Suprapubic skin (tissue), 4 donors: ENCODE data around the gene SRGAP1. TPM values are rescaled to one million over a fixed set of nuclear protein-coding genes. Genes with fewer than 3 reads are reported as not detected.

Experiments
- DNase-seq, 2 donors: peaks; one replicate each; pipeline ENCODE4 v3.0.0-alpha.2; 2019; ENCODE audit warnings: low spot score in 2 of 2
- H3K27ac ChIP-seq: fragments of 200-600 bp; sonication (generic); one replicate; pipeline ENCODE4 v1.5.1; 2019
- H3K27me3 ChIP-seq: fragments of 200-600 bp; sonication (generic); one replicate; pipeline ENCODE4 v1.5.1; 2019
- H3K36me3 ChIP-seq: fragments of 200-600 bp; sonication (generic); one replicate; pipeline ENCODE4 v1.5.1; 2019
- H3K4me1 ChIP-seq: fragments of 200-600 bp; sonication (generic); one replicate; pipeline ENCODE4 v1.5.1; 2019
- H3K4me3 ChIP-seq: fragments of 200-600 bp; sonication (generic); one replicate; pipeline ENCODE4 v1.5.1; 2019; ENCODE audit warnings: mild to moderate bottlenecking
- H3K9me3 ChIP-seq: fragments of 200-600 bp; sonication (generic); one replicate; pipeline ENCODE4 v1.5.1; 2019
- EP300 ChIP-seq: sonication (generic); formaldehyde crosslinking; IDR thresholded peaks from one replicate; pipeline ENCODE4 v1.6.1; 2017; ENCODE audit warnings: antibody characterized with exemption
- POLR2A ChIP-seq, 2 donors: fragments of 450-650 bp; IDR thresholded peaks; one replicate each; pipeline ENCODE4 v1.6.1; 2017; ENCODE audit warnings: antibody characterized with exemption in 2 of 2, mild to moderate bottlenecking in 2 of 2, moderate library complexity in 2 of 2
- POLR2AphosphoS5 ChIP-seq, 3 donors: sonication (generic); formaldehyde crosslinking; IDR thresholded peaks; one replicate each; pipeline ENCODE4 v1.6.1; 2017; ENCODE audit warnings: antibody characterized with exemption in 3 of 3
- WGBS: methylation state at CpG from one replicate; pipeline ENCODE4 v1.1.5; 2018; 5-methylcytosine and 5-hydroxymethylcytosine counted together
- total RNA-seq, 4 donors: library from RNA; depleted of rRNA; stranded (reverse); fragments of >200 nt; gene quantifications; one replicate each; pipeline ENCODE4 v1.1.0, GENCODE V29; 2016
- TF ChIP-seq, protein P1 (sequence below), 2 donors: fragments of 200-600 bp in 1 of 2; fragments of 450-650 bp in 1 of 2; sonication (generic) in 1 of 2; IDR thresholded peaks; one replicate each; pipeline ENCODE4 v1.5.1; 2016 to 2019; ENCODE audit warnings: antibody characterized with exemption in 2 of 2, mild to moderate bottlenecking in 1 of 2, moderate library complexity in 1 of 2

The SRGAP1 gene
- total RNA-seq, 4 donors from 2014 or later = 8.4 to 10.9 (median 9.8) TPM

DNA sequence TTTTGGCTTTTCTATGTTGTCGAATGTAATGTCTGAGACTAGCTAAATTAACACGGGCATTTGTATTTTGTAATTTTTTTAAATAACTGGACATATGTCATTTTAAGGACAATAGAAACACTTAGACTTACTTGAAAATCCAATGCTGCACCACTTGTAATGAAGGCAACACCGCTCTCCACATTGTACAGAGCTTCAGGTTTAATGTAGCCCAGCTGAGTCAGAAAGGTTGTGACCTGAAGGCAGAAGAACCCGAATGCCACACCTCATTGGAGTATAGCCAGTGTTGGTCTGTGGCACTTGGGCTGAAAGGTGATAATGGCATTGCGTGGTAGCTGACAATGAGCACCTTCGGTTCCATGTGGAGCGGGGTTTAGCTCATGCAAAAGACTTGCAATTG is 298.3 kb downstream of the SRGAP1 start:
- H3K4me3 ChIP-seq = no peak overlapping the region
- DNase-seq = no peak
- no peaks in the 10 kb centered on the region for H3K27me3 ChIP-seq
- no peak overlapping the region for H3K27ac ChIP-seq
- 90% methylated on average over 7 of the region's 7 CpGs for WGBS
- TF ChIP-seq POLR2A (IDR thresholded peaks at IDR 0.05) (no peak), EP300 (no peak), POLR2AphosphoS5 (IDR thresholded peaks at IDR 0.05) (no peak)
- TF ChIP-seq, protein P1, sequence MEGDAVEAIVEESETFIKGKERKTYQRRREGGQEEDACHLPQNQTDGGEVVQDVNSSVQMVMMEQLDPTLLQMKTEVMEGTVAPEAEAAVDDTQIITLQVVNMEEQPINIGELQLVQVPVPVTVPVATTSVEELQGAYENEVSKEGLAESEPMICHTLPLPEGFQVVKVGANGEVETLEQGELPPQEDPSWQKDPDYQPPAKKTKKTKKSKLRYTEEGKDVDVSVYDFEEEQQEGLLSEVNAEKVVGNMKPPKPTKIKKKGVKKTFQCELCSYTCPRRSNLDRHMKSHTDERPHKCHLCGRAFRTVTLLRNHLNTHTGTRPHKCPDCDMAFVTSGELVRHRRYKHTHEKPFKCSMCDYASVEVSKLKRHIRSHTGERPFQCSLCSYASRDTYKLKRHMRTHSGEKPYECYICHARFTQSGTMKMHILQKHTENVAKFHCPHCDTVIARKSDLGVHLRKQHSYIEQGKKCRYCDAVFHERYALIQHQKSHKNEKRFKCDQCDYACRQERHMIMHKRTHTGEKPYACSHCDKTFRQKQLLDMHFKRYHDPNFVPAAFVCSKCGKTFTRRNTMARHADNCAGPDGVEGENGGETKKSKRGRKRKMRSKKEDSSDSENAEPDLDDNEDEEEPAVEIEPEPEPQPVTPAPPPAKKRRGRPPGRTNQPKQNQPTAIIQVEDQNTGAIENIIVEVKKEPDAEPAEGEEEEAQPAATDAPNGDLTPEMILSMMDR (IDR thresholded peaks at IDR 0.05) = no peak
- no peaks in the 10 kb centered on the region for H3K4me1 ChIP-seq
- no peaks in the 10 kb centered on the region for H3K9me3 ChIP-seq
- H3K36me3 ChIP-seq = peaks cover 10% of the 10 kb centered on the region

- no peak for DNase-seq
- H3K36me3 ChIP-seq = peaks cover 10% of the 10 kb centered on the region
- TF ChIP-seq POLR2A (IDR thresholded peaks at IDR 0.05) (no peak), EP300 (no peak), POLR2AphosphoS5 (IDR thresholded peaks at IDR 0.05) (no peak)
- TF ChIP-seq, protein P1 (IDR thresholded peaks at IDR 0.05) = no peak
- H3K27ac ChIP-seq = no peak overlapping the region
- no peak overlapping the region for H3K4me3 ChIP-seq
- no peaks in the 10 kb centered on the region for H3K9me3 ChIP-seq
- no peaks in the 10 kb centered on the region for H3K4me1 ChIP-seq
- WGBS = 93% methylated on average over 5 of the region's 5 CpGs
- no peaks in the 10 kb centered on the region for H3K27me3 ChIP-seq
These were observed 300.7 kb downstream of the SRGAP1 start for GRCh38 chr12:64145226-64145625.

DNA sequence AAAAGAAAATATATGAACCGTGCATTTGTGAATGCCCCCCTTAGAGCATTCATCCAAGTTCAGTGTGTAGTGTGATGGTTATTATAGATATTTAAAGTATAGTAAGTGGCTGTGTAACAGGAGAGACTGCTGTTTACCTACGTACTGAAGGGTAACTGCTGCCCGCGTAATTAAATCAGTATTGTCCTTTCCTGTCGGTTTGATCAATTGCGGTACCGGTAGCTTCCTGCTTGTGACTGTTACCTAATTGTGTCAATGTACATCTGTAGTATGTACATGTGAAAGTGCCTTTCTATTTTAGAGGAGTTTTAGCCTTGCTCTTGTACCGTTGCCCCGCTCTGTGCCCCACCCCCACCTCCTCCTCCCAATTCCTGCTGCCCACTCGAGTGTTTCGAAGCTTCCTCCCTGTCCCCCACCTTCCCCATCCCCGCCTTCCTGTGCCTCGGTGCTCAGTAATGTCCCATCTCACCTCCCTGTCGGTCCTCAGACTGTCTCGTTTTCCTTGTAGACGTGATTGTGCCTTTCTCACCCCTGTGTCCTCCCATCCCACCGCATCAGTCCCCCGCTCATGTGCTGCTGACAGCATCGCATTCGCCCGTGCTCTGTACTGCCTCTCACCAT is 302.6 kb downstream of the SRGAP1 start:
- no peak overlapping the region for H3K4me3 ChIP-seq
- no peaks in the 10 kb centered on the region for H3K27me3 ChIP-seq
- H3K36me3 ChIP-seq = peaks cover 7% of the 10 kb centered on the region
- no peak for DNase-seq
- TF ChIP-seq POLR2A (IDR thresholded peaks at IDR 0.05) (no peak), EP300 (no peak), POLR2AphosphoS5 (IDR thresholded peaks at IDR 0.05) (no peak)
- TF ChIP-seq, protein P1 (IDR thresholded peaks at IDR 0.05) = no peak
- H3K27ac ChIP-seq = no peak overlapping the region
- no peaks in the 10 kb centered on the region for H3K9me3 ChIP-seq
- 80% methylated on average over 21 of the region's 21 CpGs for WGBS
- no peaks in the 10 kb centered on the region for H3K4me1 ChIP-seq

- TF ChIP-seq POLR2A (IDR thresholded peaks at IDR 0.05) (no peak), EP300 (no peak), POLR2AphosphoS5 (IDR thresholded peaks at IDR 0.05) (no peak)
- TF ChIP-seq, protein P1 (IDR thresholded peaks at IDR 0.05) = no peak
- H3K9me3 ChIP-seq = no peaks in the 10 kb centered on the region
- H3K27me3 ChIP-seq = no peaks in the 10 kb centered on the region
- 76% methylated on average over 2 of the region's 2 CpGs for WGBS
- H3K4me3 ChIP-seq = no peak overlapping the region
- no peak overlapping the region for H3K27ac ChIP-seq
- DNase-seq = no peak
- peaks cover 4% of the 10 kb centered on the region for H3K36me3 ChIP-seq
- no peaks in the 10 kb centered on the region for H3K4me1 ChIP-seq
These were observed 303.4 kb downstream of the SRGAP1 start for GRCh38 chr12:64147875-64148274.

GRCh38 chr12:64154677-64155076 is 310.2 kb downstream of the SRGAP1 start:
- TF ChIP-seq POLR2A (IDR thresholded peaks at IDR 0.05) (no peak), POLR2AphosphoS5 (IDR thresholded peaks at IDR 0.05) (no peak), EP300 (no peak)
- TF ChIP-seq, protein P1 (IDR thresholded peaks at IDR 0.05) = no peak
- no peak overlapping the region for H3K27ac ChIP-seq
- no peaks in the 10 kb centered on the region for H3K4me1 ChIP-seq
- no peak for DNase-seq
- WGBS = 70% methylated on average over 2 of the region's 2 CpGs
- H3K36me3 ChIP-seq = no peaks in the 10 kb centered on the region
- H3K9me3 ChIP-seq = no peaks in the 10 kb centered on the region
- no peaks in the 10 kb centered on the region for H3K27me3 ChIP-seq
- H3K4me3 ChIP-seq = no peak overlapping the region
